HG03439 (cell line): Measurements from ENCODE around the gene ACOT2.
"Not testable (repeated sequence)": the region's sequence is repeated elsewhere in the genome, so short reads cannot be mapped to it uniquely, and the experiment has no call there.

ENCODE experiments used
- ATAC-seq: cut with Tn5 transposase; IDR thresholded peaks from one replicate; pipeline ENCODE4 v1.9.1; 2021; ENCODE audit warnings: mild to moderate bottlenecking, moderate library complexity; ENCODE audit not compliant: unreplicated experiment

ACOT2 gene

DNA sequence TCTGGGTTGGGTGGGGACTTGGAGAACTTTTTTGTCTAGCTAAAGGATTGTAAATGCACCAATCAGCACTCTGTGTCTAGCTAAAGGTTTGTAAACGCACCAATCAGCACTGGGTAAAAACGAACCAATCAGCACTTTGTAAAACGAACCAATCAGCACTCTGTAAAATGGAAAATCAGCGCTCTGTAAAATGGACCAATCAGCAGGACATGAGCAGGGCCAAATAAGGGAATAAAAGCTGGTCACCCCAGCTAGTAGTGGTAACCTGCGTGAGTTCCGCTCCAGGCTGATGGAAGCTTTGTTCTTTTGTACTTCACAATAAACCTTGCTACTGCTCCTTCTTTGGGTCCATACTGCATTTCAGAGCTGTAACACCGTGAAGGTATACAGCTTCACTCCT lies 1.7 kb upstream of the ACOT2 start:
- no peak for ATAC-seq

DNA sequence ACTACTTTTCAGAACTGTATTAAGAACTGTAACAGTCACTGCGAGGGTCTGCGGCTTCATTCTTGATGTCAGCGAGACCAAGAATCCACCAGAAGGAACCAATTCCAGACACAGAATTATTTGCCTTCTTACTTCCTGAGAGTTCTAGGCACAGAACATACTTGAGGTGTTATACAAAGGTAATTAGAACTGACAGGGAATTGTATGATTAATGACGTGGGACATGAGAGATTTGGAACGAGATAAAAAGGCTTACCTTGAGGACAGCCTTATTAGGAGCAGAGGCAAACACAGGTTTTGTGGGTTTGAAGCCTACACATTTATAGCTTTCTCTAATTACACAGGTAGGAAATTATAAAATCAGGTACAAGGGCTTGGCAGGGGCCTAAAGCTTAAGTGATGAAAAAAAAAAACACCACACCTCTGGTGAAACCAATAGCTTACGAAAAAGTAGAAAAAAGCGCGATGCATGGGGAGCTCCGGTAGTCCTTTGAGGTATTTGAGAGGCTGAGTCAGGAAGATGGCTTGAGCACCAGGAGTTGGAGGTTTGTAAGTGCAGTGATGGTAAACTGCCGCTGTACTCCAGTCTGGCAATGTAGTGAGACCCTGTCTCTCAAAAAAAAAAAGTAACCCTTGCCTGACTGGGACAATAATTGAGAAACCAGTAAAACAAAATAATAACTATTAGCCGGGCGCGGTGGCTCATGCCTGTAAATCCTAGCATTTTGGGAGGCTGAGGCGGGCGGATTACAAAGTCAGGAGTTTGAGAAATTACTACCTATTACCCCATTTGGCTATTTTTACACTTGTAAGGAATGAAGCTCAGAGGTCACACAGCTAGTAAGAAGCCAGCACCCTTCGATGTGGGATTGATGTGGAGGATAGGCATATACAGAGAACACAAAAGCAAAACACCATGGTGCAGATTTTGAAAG lies 795 bp upstream of the ACOT2 start:
- no peak for ATAC-seq

DNA sequence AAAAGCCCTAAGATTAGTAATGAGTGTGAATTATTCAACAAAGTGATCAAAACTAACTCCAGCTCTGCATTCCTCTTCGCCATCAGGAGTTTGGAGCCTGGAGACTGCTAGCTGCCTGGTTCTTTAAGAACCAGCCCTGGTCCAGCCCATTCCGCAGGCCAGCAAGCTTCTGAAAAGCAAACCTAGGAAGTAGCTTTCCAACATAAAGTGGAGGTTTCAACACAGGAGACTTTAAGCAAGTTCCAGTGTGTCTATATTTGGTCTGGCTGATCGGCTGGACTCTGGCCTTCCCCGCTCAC lies 178 bp upstream of the ACOT2 start:
- not testable (repeated sequence) for ATAC-seq

DNA sequence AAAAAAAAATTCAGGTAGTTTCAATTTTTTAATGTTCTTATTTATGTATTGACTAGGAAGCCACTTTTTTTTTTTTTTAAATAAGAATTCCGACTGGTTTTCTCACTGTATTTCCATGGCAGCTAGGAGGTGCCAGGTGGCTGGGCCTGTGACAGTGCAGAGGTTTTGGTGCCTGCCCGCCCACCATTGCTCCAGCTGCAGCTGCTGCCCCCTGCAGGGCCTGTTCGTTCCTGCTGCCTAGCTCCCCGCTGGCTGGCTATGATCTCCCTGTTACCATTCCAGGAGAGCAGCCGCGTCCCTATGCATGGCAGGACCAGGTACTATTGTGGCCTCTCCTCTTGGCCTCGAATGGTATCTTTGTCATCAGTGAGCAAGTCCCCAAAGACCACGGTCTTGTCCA lies 1.9 kb downstream of the ACOT2 start:
- peak; percentile 52 for ATAC-seq

DNA sequence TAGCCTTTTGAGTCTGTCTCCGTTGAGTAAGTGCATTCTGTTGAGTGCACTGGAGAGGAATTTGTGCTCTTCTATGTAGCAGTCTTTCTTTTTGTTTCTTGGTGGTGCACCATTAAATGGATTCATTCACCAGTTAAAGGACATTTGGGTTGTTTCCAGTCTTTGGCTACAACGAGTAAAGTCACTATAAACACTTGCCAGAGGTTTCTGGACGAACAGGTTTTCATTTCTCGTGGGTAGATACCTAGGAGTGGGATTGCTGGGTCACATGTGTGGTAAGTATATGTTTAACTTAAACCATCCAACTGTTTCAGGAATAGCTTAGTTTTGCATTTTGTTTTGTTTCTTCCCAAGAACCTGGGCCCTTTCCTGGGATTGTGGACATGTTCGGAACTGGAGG lies 4.0 kb downstream of the ACOT2 start:
- ATAC-seq = not testable (repeated sequence)

DNA sequence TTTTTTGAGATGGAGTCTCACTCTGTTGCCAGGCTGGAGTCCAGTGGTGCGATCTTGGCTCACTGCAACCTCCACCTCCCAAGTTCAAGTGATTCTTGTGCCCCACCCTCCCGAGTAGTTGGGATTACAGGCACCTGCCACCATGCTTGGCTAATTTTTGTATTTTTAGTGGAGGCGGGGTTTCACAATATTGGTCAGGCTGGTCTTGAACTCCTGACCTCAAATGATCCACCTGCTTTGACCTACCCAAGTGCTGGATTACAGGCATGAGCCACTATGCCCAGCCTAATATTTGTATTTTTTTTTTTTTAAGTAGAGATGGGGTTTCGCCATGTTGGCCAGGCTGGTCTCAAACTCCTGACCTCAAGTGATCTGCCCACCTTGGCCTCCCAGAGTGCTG lies 4.7 kb downstream of the ACOT2 start:
- not testable (repeated sequence) for ATAC-seq

DNA sequence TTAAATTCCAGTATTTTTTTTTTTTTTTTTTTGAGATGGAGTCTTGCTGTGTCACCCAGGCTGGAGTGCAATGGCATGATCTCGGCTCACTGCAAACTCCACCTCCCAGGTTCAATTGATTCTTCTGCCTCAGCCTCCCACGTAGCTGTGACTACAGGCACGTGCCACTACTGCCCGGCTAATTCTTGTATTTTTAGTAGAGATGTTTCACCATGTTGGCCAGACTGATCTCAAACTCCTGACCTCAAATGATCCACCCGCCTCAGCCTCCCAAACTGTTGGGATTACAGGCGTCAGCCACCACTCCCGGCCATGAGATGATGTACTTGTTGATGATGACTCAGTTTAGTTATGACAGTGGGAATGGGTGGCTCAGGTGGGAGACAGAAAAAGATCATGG lies 5.2 kb downstream of the ACOT2 start:
- not testable (repeated sequence) for ATAC-seq

DNA sequence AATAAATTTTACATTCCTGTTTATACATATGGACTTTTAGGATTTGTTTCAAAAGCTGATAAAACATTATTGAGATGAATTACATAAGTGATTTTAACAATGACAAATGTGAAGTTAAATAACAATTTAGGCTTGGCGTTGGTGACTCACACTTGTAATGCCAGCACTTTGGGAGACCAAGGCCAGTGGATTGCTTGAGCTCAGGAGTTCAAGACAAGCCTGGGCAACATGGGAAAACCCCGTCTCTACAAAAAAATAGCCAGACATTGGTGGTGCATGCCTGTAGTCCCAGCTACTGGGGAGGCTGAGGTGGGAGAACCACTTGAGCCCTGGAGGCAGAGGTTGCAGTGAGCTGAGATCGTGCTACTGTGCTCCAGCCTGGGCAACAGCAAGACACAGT lies 7.4 kb downstream of the ACOT2 start:
- ATAC-seq = no peak

DNA sequence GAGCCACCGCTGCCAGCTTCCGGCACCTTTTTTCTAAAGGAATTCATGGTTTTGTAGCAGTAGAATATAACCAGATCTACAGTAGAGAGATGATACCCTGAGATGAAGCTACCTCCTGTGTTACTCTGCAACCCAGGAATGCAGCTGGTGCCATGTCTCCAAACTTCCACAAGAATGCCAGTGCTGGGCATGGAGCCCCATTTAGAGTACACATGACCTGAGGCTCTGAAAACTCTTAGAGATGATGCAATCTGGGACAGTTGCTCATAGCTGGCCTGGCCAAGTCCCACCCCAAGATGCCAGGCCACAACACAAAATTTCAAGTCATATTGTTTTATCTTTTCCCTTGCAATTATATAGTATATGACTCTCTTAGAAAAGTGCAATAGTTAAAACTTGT lies 8.2 kb downstream of the ACOT2 start:
- ATAC-seq = not testable (repeated sequence)

DNA sequence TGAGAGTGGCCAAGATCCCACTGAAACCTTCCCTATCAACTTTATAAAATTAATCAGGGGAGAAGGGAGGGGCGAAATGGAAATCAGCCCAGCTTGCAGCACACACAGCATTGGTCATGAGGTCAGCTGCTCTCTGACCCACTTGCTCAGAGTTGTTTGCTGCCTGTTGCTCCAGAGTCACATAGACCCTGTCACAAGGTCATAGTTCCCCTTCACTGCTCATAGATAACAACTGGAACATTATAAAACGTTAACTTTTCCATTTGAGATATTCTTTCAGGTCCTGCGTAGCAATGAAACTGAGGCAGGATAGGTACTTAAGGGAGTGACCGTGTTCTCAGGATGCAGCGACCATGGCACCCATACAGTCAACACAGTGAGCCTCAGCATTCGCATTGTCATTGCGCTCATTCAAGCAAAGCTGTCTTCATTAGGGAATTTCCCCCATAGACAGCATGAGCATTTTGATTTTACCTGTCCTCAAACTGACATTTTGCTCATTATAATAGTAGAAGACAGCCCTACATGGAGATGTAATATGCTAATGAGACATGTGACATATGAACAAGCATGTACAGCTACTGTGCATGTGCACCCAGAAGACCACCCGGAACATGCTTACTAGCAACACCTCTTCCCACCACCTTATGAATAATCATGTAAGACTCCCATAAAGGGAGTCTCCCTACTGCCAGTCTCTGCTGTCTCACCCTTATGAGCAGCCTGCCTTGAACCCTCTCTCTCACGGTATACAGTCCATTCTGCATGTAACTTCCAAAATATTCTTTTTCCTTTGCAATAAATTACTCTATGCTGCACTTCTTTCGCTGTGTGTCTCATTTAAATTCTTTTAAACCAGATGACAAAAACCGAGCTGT lies 13.3 kb downstream of the ACOT2 start:
- ATAC-seq = not testable (repeated sequence)

DNA sequence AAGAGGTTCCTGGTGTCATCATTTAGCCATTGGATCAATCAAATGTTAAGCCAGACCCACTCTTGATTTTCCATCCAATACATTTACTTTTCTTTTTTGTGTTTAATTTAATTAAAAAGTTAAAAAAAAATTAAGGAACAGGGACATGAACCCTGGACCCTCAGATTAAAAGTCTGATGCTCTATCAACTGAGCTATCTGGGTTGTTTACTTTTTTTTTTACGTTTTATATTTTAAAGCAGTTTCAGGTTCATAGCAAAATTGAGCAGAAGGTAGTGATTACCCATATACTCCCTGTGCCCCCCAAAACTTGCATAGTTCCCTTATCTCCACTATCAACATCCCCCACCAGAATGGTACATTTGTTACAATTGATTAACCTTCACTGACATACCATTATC lies 19.7 kb downstream of the ACOT2 start:
- ATAC-seq = no peak

DNA sequence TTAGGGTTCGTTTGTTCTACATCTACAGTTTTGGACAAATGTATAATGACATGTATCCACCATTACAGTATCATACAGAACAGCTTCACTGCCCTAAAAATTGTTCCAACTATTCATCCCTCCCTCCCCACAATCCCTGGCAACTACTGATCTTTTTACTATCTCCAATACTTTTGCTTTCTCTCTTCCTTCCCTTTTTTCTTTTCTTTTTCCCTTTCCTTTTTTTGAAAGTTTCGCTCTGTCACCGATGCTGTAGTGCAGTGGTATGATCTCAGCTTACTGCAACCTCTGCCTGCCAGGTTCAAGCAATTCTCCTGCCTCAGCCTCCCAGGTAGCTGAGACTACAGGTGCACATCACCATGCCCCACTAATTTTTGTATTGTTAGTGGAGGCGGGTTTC lies 20.1 kb downstream of the ACOT2 start:
- ATAC-seq = no peak

DNA sequence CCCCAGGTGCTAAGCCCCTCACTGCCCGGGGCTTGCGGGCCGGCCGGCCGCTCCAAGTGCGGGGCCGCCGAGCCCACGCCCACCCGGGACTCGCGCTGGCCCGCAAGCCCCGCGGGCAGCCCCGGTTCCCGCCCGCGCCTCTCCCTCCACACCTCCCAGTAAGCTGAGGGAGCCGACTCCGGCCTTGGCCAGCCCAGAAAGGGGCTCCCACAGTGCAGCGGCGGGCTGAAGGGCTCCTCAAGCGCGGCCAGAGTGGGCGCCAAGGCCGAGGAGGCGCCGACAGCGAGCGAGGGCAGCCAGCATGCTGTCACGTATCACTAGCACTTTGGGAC lies 21.6 kb downstream of the ACOT2 start:
- not testable (repeated sequence) for ATAC-seq

DNA sequence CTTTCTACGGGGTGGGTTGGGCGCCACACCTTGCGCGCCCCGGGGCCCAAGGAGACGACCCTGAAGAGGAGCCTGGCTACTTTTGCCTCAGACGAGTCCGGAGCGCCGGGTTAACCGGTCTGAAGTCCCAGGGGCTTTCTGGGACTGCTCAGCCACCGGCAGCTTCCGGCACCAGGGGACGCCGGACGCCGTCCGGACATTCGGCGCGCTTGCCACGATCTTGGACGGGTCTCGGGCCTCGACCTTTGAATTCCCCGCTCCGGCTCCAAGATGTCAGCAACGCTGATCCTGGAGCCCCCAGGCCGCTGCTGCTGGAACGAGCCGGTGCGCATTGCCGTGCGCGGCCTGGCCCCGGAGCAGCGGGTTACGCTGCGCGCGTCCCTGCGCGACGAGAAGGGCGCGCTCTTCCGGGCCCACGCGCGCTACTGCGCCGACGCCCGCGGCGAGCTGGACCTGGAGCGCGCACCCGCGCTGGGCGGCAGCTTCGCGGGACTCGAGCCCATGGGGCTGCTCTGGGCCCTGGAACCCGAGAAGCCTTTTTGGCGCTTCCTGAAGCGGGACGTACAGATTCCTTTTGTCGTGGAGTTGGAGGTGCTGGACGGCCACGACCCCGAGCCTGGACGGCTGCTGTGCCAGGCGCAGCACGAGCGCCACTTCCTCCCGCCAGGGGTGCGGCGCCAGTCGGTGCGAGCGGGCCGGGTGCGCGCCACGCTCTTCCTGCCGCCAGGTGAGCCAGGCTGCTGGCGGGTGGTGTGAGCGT lies 22.9 kb downstream of the ACOT2 start, which contains the start of gene ACOT4:
Gene ACOT4, plus strand, starts transcription at position 184 of the 760 bp plus-strand sequence. Its CDS starts 87 bp downstream, at position 271.
- ATAC-seq = peak; percentile 57

DNA sequence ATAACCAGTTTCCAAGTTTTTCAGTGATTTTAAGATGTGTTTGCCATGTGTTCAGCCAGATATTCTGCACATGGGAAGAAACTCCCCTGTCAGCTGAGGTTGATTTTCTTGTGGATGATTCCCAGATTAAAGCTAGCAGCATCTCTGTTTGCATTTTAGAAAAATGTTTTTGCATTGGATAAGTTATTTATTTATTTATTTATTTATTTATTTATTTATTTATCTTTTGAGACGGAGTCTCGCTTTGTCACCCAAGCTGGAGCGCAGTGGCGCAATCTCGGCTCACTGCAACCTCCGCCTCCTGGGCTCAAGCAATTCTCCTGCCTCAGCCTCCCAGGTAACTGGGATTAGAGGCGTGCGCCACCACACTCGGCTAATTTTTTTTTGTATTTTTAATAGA lies 25.5 kb downstream of the ACOT2 start:
- no peak for ATAC-seq

DNA sequence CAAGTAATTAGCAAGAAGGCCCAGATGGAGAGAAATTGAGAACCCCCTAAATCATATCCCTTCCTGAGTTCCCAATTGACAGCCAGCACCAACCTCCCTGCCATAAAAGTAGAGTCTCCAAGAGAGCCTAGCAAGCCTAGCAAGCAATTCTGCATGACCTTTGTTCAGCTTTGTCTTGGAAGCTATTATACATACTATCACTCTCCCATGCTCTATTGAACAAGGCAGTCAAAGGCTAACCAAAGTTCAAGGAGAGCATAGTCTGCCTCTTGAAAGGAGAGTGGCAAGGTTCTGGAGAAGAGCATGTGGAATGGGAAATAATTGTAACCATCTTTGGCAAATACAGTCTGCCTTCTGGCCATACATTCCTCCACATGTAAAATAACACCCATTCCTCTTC lies 30.5 kb downstream of the ACOT2 start:
- no peak for ATAC-seq

DNA sequence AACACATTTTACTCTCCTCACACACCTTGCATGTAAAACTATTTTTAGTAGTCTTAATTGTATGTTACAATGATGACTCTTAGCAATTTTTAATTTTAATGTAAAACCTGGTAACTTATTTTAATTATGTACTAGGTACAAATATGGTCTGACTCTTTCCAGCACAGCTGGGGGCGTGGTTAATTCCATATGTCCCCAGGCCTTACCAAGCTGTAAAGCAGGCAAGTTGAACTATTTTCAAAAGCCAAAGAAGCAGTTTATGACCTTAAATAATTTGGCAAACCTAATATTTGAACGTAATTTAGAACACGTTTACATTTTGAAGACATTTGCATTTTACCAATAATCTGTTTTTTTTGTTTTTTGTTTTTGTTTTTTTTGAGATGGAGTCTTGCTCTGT lies 34.0 kb downstream of the ACOT2 start:
- no peak for ATAC-seq

DNA sequence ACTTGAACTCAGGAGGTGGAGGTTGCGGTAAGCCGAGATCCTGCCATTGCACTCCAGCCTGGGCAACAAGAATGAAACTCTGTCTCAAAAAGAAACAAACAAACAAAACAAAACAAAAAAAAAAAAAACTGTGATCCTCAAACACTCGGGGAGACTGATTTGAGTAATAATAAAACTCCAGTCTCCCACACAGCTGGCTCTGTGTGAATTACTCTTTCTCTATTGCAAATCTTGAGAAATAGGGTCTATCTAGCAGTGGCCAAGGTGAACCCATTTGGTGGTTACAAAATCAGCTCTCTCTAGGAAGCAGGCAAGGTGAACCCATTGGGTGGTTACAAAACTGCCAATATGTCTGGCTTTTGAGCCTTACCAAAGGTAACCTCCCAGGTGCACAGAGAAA lies 37.3 kb downstream of the ACOT2 start:
- no peak for ATAC-seq

DNA sequence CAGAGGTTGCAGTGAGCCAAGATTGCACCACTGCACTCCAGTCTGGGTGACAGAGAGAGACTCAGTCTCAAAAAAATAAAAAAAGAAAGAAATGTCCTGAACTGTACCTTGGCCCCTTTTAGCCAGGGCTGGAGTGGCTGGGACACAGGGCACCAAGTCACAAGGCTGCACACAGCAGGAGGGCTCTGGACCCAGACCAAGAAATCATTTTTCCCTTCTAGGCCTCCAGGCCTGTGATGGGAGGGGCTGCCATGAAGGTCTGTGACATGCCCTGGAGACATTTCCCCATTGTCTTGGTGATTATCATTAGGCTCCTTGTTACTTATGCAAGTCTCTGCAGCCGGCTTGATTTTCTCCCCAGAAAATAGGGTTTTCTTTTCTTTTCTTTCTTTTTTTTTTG lies 38.2 kb downstream of the ACOT2 start:
- no peak for ATAC-seq

DNA sequence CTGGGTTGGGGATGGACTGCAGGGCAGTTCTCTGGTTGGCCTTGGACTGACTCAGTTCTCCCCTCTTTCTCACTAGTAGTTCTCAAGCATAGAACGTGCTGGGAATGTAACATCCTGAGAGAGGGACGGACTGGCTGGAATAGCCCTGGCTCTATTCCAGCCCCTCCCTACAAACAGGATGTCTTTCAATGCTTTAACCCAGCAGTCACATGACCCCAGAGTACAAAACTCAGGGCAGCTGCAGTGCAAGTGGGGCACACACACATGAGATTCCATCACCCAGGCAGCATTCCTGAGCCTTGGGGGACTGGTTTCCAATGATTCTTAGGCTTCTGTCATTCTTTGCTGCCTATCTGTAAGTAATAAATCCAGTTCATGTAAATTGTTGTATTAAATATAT lies 41.7 kb downstream of the ACOT2 start:
- ATAC-seq = no peak

DNA sequence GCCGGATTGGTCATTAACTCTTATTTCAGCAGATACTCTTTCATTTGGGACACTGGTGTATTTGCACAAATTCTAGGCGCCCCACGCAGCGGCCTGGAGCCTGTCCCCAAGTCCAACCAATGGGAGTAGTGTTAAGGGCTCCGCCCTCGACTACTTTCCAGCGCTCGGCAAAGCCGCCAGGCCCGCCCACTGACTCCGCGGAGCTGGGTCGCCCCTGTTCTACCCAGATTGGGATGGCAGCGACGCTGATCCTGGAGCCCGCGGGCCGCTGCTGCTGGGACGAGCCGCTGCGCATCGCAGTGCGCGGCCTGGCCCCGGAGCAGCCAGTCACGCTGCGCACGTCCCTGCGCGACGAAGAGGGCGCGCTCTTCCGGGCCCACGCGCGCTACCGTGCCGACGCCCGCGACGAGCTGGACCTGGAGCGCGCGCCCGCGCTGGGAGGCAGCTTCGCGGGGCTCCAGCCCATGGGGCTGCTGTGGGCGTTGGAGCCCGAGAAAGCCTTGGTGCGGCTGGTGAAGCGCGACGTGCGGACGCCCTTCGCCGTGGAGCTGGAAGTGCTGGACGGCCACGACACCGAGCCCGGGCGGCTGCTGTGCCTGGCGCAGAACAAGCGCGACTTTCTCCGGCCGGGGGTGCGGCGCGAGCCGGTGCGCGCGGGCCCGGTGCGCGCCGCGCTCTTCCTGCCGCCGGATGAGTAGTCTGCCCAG lies 43.5 kb downstream of the ACOT2 start, which contains the start of gene ACOT6:
Gene ACOT6, plus strand, starts transcription at position 179 of the 707 bp plus-strand sequence. Its CDS starts 55 bp downstream, at position 234.
- ATAC-seq = peak; percentile 65
